K562 (cell line): ENCODE measurements around the gene MKNK2. TPM values are rescaled to one million over a fixed set of nuclear protein-coding genes. Genes with fewer than 3 reads are reported as not detected.

Experiments used
- ATAC-seq: fragments of 200-7000 bp; cut with Tn5 transposase; 3 replicates; pipeline ENCODE4 v1.9.1; 2020; ENCODE audit warnings: moderate library complexity
- BruUV-seq: library from RNA; stranded (reverse); fragments of 400-500 nt; replicated peaks from 2 replicates; lab custom pipeline; 2021; lab: Mats Ljungman, UMichigan
- CTCF ChIA-PET: fragments of 300-600 bp; formaldehyde crosslinking; extraction: SDS; loops from one replicate; lab custom pipeline; 2021; ENCODE audit warnings: low intra/inter-chr PET ratio; lab: Yijun Ruan, JAX
- POLR2A ChIA-PET: fragments of 300-600, 350-650 bp; sonication (Branson Sonifier 250); formaldehyde crosslinking; extraction: SDS; loops from one replicate; lab custom pipeline; 2021; ENCODE audit warnings: antibody characterized with exemption, inconsistent platforms; lab: Yijun Ruan, JAX
- DNase-seq, 4 experiments: peaks; one replicate each; pipeline versions ENCODE4 v3.0.0 to v3.0.0-alpha.2; 2011 to 2018; ENCODE audit warnings: low spot score in 3 of 4, mixed read lengths in 3 of 4; ENCODE audit errors: extremely low read depth in 1 of 4
- FAIRE-seq: peaks from 2 replicates; lab custom pipeline; 2011; peaks lifted over from hg19 to GRCh38; lab: Jason Lieb, UNC
- H2AFZ ChIP-seq: 2 replicates; pipeline ENCODE4 v1.6.0; 2011; ENCODE audit warnings: low read depth, low read length, control low read depth, inconsistent platforms
- H3K27ac ChIP-seq: fragments of 200-600 bp; 3 replicates; pipeline ENCODE4 v1.8.0; 2011; ENCODE audit warnings: low read depth, mild to moderate bottlenecking, control low read depth, inconsistent platforms, low read length, moderate library complexity, mixed read lengths; ENCODE audit errors: extremely low read depth
- H3K27me3 ChIP-seq, 2 experiments: fragments of 300-600 bp in 1 of 2; 2 replicates in 1 of 2; 3 replicates in 1 of 2; pipeline versions ENCODE4 v1.6.0 to v1.8.0; 2011; ENCODE audit warnings: inconsistent platforms in 2 of 2, low read length in 2 of 2, mild to moderate bottlenecking in 1 of 2, mixed read lengths in 1 of 2, moderate library complexity in 1 of 2; ENCODE audit not compliant: control insufficient read depth in 2 of 2, insufficient read depth in 2 of 2
- H3K36me3 ChIP-seq: fragments of 300-600 bp; 3 replicates; pipeline ENCODE4 v1.8.0; 2011; ENCODE audit warnings: mild to moderate bottlenecking, low read length, inconsistent platforms; ENCODE audit not compliant: control insufficient read depth, insufficient read depth
- H3K4me1 ChIP-seq, 2 experiments: fragments of 200-600 bp in 1 of 2; replicated peaks in 1 of 2; 2 replicates in 1 of 2; 3 replicates in 1 of 2; pipeline versions ENCODE4 v1.5.1 to v1.8.0; 2011; ENCODE audit warnings: inconsistent platforms in 2 of 2, low read length in 2 of 2, mild to moderate bottlenecking in 1 of 2, mixed read lengths in 1 of 2, moderate library complexity in 1 of 2; ENCODE audit not compliant: control insufficient read depth in 2 of 2, insufficient read depth in 2 of 2
- H3K4me2 ChIP-seq: 2 replicates; pipeline ENCODE4 v1.6.1; 2011; ENCODE audit warnings: low read length, control low read depth, inconsistent platforms, mixed read lengths; ENCODE audit not compliant: insufficient read depth
- H3K4me3 ChIP-seq: fragments of 200-600 bp; sonication (generic), shearing (Covaris generic); 2 replicates; pipeline ENCODE4 v1.5.1; 2016; ENCODE audit warnings: control low read depth, inconsistent platforms
- H3K79me2 ChIP-seq: fragments of 200-600 bp; 3 replicates; pipeline ENCODE4 v1.8.0; 2011; ENCODE audit warnings: low read length, inconsistent platforms; ENCODE audit not compliant: control insufficient read depth, insufficient read depth
- H3K9ac ChIP-seq, 2 experiments: 2 replicates each; pipeline versions ENCODE4 v1.6.0 to v1.6.1; 2011; ENCODE audit warnings: low read depth in 2 of 2, low read length in 2 of 2, control low read depth in 1 of 2, inconsistent platforms in 1 of 2, mild to moderate bottlenecking in 1 of 2, mixed read lengths in 1 of 2; ENCODE audit not compliant: insufficient read depth in 1 of 2
- H3K9me1 ChIP-seq: one replicate; pipeline ENCODE4 v1.6.0; 2011; ENCODE audit warnings: inconsistent platforms, mild to moderate bottlenecking, low read length, moderate library complexity; ENCODE audit not compliant: control insufficient read depth, insufficient read depth
- H3K9me3 ChIP-seq: replicated peaks from 2 replicates; pipeline ENCODE4 v1.5.1; 2011; ENCODE audit warnings: low read depth, low read length, inconsistent platforms; ENCODE audit not compliant: control insufficient read depth, insufficient read depth
- H4K20me1 ChIP-seq: replicated peaks from 2 replicates; pipeline ENCODE4 v1.6.1; 2011; ENCODE audit warnings: low read length, inconsistent platforms, mixed read lengths; ENCODE audit not compliant: control insufficient read depth, insufficient read depth
- ADNP ChIP-seq: fragments of 200-800 bp; sonication (Bioruptor generic); IDR thresholded peaks from 2 replicates; pipeline ENCODE4 v1.6.1; 2016; ENCODE audit warnings: missing genetic modification characterization, missing compliant biosample characterization
- BCOR ChIP-seq: fragments of 450-650 bp; IDR thresholded peaks from 2 replicates; pipeline ENCODE4 v1.6.1; 2016
- DIDO1 ChIP-seq: fragments of 450-650 bp; IDR thresholded peaks from 2 replicates; pipeline ENCODE4 v1.6.1; 2016; ENCODE audit warnings: low read depth, missing biosample characterization, missing genetic modification characterization
- NFIX ChIP-seq: fragments of 250-450 bp; sonication (Bioruptor Pico); IDR thresholded peaks from 2 replicates; pipeline ENCODE4 v1.4.0; 2020; ENCODE audit warnings: low read depth, mild to moderate bottlenecking, moderate library complexity
- RBM25 ChIP-seq: fragments of 200-400 bp; formaldehyde crosslinking; IDR thresholded peaks from 2 replicates; pipeline ENCODE4 v1.6.1; 2018; ENCODE audit warnings: low read length, low read depth, moderate library complexity; ENCODE audit not compliant: severe bottlenecking
- ZFPM2 ChIP-seq: fragments of 250-450 bp; sonication (Bioruptor Pico); IDR thresholded peaks from 2 replicates; pipeline ENCODE4 v1.5.1; 2022; ENCODE audit warnings: mild to moderate bottlenecking
- ZNF174 ChIP-seq: fragments of 250-450 bp; sonication (Bioruptor Pico); IDR thresholded peaks from 2 replicates; pipeline ENCODE4 v1.4.0; 2020; ENCODE audit warnings: mild to moderate bottlenecking
- WGBS: fragments of 100-300 bp; shearing (Covaris generic); methylation state at CpG from one replicate; pipeline ENCODE4 v1.1.6; 2016; ENCODE audit warnings: low coverage, mixed read lengths; ENCODE audit not compliant: insufficient coverage; ENCODE audit errors: missing lambda C conversion rate; 5-methylcytosine and 5-hydroxymethylcytosine counted together
- in situ Hi-C: fragments of 300-500 bp; cut with MboI; formaldehyde crosslinking; loops from 4 replicates; pipeline ENCODE4 v1.15.0; 2018; ENCODE audit warnings: inconsistent platforms, mixed read lengths
- intact Hi-C: fragments of 100-400 bp; cut with micrococcal nuclease; formaldehyde crosslinking; loops from 2 replicates; pipeline ENCODE4 v1.14.2; 2022
- polyA plus RNA-seq, 8 experiments: library from polyadenylated mRNA; depleted of rRNA in 4 of 8; stranded (reverse) in 5 of 8; unstranded in 3 of 8; fragments of >200 nt; fragmentation: Nextera tagmentation in 2 of 8; fragmentation: Illumina TruSeq in 1 of 8; extraction: Ambion mirVana in 2 of 8; extraction: Trizol in 1 of 8; gene quantifications; 2 replicates each; pipeline versions ENCODE4 v1.2.1 to v1.2.3, GENCODE V29; 2011 to 2014; ENCODE audit warnings: inconsistent platforms in 1 of 8, missing spikeins in 1 of 8
- total RNA-seq, 7 experiments: library from RNA; depleted of rRNA in 6 of 7; stranded (reverse); fragments of >200 nt in 6 of 7; fragmentation: Illumina TruSeq in 2 of 7; extraction: Trizol in 2 of 7; gene quantifications; 2 replicates each; pipeline versions ENCODE4 v1.2.1 to v1.2.3, GENCODE V29; 2011 to 2021; ENCODE audit warnings: low replicate concordance in 1 of 7
- TF ChIP-seq, protein P1 (sequence below), 3 experiments: fragments of 200-800 bp in 1 of 3; sonication (Bioruptor generic) in 1 of 3; sonication (generic) in 1 of 3; formaldehyde crosslinking in 1 of 3; IDR thresholded peaks; 2 replicates each; pipeline versions ENCODE4 v1.6.1 to v1.8.0; 2016 to 2022; ENCODE audit warnings: mild to moderate bottlenecking in 2 of 3, missing compliant biosample characterization in 2 of 3, missing genetic modification characterization in 2 of 3, missing genetic modification reagents in 1 of 3

MKNK2 gene
- total and polyA plus RNA-seq, 9 of the 15 experiments (the other 6 are each of a cell fraction or from before 2014, with no cell fraction given), result 5.1 to 191 (median 51.9) TPM

DNA sequence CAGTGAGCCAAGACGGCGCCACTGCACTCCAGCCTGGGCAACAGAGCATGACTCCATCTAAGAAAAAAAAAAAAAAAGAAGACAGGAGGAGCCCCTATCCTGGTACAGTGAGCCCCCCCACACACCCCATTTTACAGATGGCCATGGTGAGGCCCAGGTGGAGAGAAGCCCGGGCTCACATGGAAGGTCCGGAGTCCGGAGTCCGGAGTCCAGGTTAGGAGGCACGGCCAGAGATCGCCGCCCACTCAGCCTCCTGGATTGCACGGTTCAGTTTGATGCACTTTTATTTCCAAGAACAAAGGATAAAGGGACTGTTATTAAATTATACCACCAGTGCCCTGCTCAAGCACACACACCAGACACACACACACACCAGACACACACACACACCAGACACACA lies 24.3 kb downstream of the MKNK2 start:
- Histone ChIP-seq H3K9ac (no peak overlapping the region), H3K27me3 (no peaks in the 10 kb centered on the region), H3K9me3 (no peaks in the 10 kb centered on the region), H3K4me3 (no peak overlapping the region)
- BruUV-seq, result no TSS peak
- intact Hi-C loops, result no loop called here
- TF ChIP-seq, protein P1, sequence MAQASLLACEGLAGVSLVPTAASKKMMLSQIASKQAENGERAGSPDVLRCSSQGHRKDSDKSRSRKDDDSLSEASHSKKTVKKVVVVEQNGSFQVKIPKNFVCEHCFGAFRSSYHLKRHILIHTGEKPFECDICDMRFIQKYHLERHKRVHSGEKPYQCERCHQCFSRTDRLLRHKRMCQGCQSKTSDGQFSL (CRISPR knock-in tag; IDR thresholded peaks at IDR 0.05), result peak; percentile 87
- TF ChIP-seq, protein P1 (tag; IDR thresholded peaks at IDR 0.05), result peak in 1 of 2 experiments; percentile 80; a peak in 2 of 4 replicates
- TF ChIP-seq DIDO1 (tag) (no peak), BCOR (0 out of 2 replicates have a peak, but pooled peaks have one; percentile 43), NFIX (no peak), RBM25 (peak; percentile 58), ZNF174 (no peak), ZFPM2 (CRISPR knock-in tag) (no peak), ADNP (peak; percentile 55; the same call in 1 of the 2 replicates)
- TF ChIP-seq, all 486 proteins: peak for 4
- ChIA-PET CTCF (no interaction called here), POLR2A (no interaction called here)
- 76% methylated on average over 8 of the region's 10 CpGs for WGBS
- H3K9me1 ChIP-seq, result no peaks in the 10 kb centered on the region
- in situ Hi-C loops, result no loop called here
- no peak overlapping the region for H2AFZ ChIP-seq
- DNase-seq (no peak), FAIRE-seq (no peak), ATAC-seq (no peak)
- no peak overlapping the region for H3K27ac ChIP-seq
- H3K4me1 ChIP-seq, result no peaks in the 10 kb centered on the region; a peak in 1 of 5 replicates
- H3K79me2 ChIP-seq, result no peaks in the 10 kb centered on the region
- no peak overlapping the region for H3K4me2 ChIP-seq
- H3K36me3 ChIP-seq, result no peaks in the 10 kb centered on the region
- H4K20me1 ChIP-seq, result no peaks in the 10 kb centered on the region
